OCI-LY1 (cell line): ENCODE results near the gene BCAP31.

ENCODE experiments used
- H2AFZ ChIP-seq: fragments of 200-600 bp; sonication (generic), shearing (Covaris generic); 2 replicates; pipeline ENCODE4 v1.6.0; 2014; ENCODE audit warnings: antibody characterized with exemption, mild to moderate bottlenecking, low read length
- H3F3A ChIP-seq: fragments of 200-600 bp; sonication (generic), shearing (Covaris generic); 2 replicates; pipeline ENCODE4 v1.6.0; 2014; ENCODE audit warnings: mild to moderate bottlenecking, antibody characterized with exemption, low read length, moderate library complexity; ENCODE audit not compliant: insufficient read depth
- H3K27ac ChIP-seq: fragments of 200-600 bp; sonication (generic); 2 replicates; pipeline ENCODE4 v1.5.1; 2014; ENCODE audit warnings: low read length, mixed run types, mild to moderate bottlenecking, low read depth; ENCODE audit not compliant: poor library complexity, severe bottlenecking
- H3K27me3 ChIP-seq: fragments of 200-600 bp; sonication (generic); 2 replicates; pipeline ENCODE4 v1.6.0; 2014; ENCODE audit warnings: antibody characterized with exemption, mild to moderate bottlenecking, low read length, moderate library complexity; ENCODE audit not compliant: insufficient read depth
- H3K36me3 ChIP-seq: fragments of 200-600 bp; sonication (generic); 2 replicates; pipeline ENCODE4 v1.6.1; 2014; ENCODE audit warnings: mild to moderate bottlenecking, antibody characterized with exemption, low read length, moderate library complexity, mixed read lengths; ENCODE audit not compliant: insufficient read depth
- H3K4me1 ChIP-seq: fragments of 200-600 bp; sonication (generic); 2 replicates; pipeline ENCODE4 v1.5.1; 2014; ENCODE audit warnings: mild to moderate bottlenecking, low read length, moderate library complexity; ENCODE audit not compliant: insufficient read depth, severe bottlenecking
- H3K4me2 ChIP-seq: fragments of 200-600 bp; sonication (generic), shearing (Covaris generic); 2 replicates; pipeline ENCODE4 v1.6.1; 2014; ENCODE audit warnings: low read length
- H3K4me3 ChIP-seq: fragments of 200-600 bp; sonication (generic); 2 replicates; pipeline ENCODE4 v1.5.1; 2014; ENCODE audit warnings: low read length, low read depth, mild to moderate bottlenecking, mixed read lengths; ENCODE audit not compliant: poor library complexity, severe bottlenecking
- H3K79me2 ChIP-seq: fragments of 200-600 bp; shearing (Covaris generic); 2 replicates; pipeline ENCODE4 v1.6.1; 2016; ENCODE audit warnings: mixed run types, low read length, mixed read lengths; ENCODE audit not compliant: insufficient read depth
- H3K9ac ChIP-seq: fragments of 200-600 bp; sonication (generic), shearing (Covaris generic); 2 replicates; pipeline ENCODE4 v1.6.1; 2014; ENCODE audit warnings: mild to moderate bottlenecking, low read length, mixed read lengths
- H3K9me2 ChIP-seq: fragments of 200-600 bp; sonication (generic), shearing (Covaris generic); 2 replicates; pipeline ENCODE4 v1.6.1; 2014; ENCODE audit warnings: low read depth, mild to moderate bottlenecking, low read length, mixed read lengths
- H3K9me3 ChIP-seq: fragments of 200-600 bp; shearing (Covaris generic); 2 replicates; pipeline ENCODE4 v1.6.1; 2014; ENCODE audit warnings: low read length, mixed read lengths
- H4K20me1 ChIP-seq: fragments of 200-600 bp; sonication (generic), shearing (Covaris generic); 2 replicates; pipeline ENCODE4 v1.6.0; 2016; ENCODE audit warnings: mild to moderate bottlenecking, low read length; ENCODE audit not compliant: insufficient read depth
- CTCF ChIP-seq: fragments of 200-600 bp; sonication (generic), shearing (Covaris generic); IDR thresholded peaks from 2 replicates; pipeline ENCODE4 v1.5.1; 2017; ENCODE audit warnings: mild to moderate bottlenecking, antibody characterized with exemption, low read length, moderate library complexity, mixed read lengths
- EZH2 ChIP-seq: fragments of 200-600 bp; sonication (generic), shearing (Covaris generic); IDR thresholded peaks from 2 replicates; pipeline ENCODE4 v1.8.0; 2017; ENCODE audit warnings: borderline replicate concordance, mixed run types, mild to moderate bottlenecking, antibody characterized with exemption, low read length, moderate library complexity, mixed read lengths

Gene BCAP31

GRCh38 chrX:153741446-153741845 lies 17.3 kb upstream of the BCAP31 start:
- Histone ChIP-seq H3K9ac (no peak overlapping the region), H3K27me3 (no peaks in the 10 kb centered on the region), H3K9me3 (no peaks in the 10 kb centered on the region), H3F3A (no peaks in the 10 kb centered on the region), H3K4me1 (no peaks in the 10 kb centered on the region), H3K36me3 (no peaks in the 10 kb centered on the region), H3K27ac (no peak overlapping the region), H3K79me2 (no peaks in the 10 kb centered on the region), H4K20me1 (no peaks in the 10 kb centered on the region), H3K4me3 (no peak overlapping the region), H3K4me2 (no peak overlapping the region), H2AFZ (no peak overlapping the region), H3K9me2 (no peaks in the 10 kb centered on the region)
- no peak for TF ChIP-seq EZH2
- TF ChIP-seq CTCF = no peak

- Histone ChIP-seq H3K9ac (no peak overlapping the region), H3K9me2 (no peaks in the 10 kb centered on the region), H4K20me1 (no peaks in the 10 kb centered on the region), H3K4me1 (no peaks in the 10 kb centered on the region), H3K4me2 (no peak overlapping the region), H3K27me3 (no peaks in the 10 kb centered on the region), H2AFZ (no peak overlapping the region), H3K9me3 (no peaks in the 10 kb centered on the region), H3K79me2 (no peaks in the 10 kb centered on the region), H3F3A (no peaks in the 10 kb centered on the region), H3K27ac (no peak overlapping the region), H3K4me3 (no peak overlapping the region), H3K36me3 (no peaks in the 10 kb centered on the region)
- TF ChIP-seq CTCF = no peak
- TF ChIP-seq EZH2 = no peak
Observed at GRCh38 chrX:153740631-153741222, 16.5 kb upstream of the BCAP31 start.

GRCh38 chrX:153739754-153740486 lies 15.7 kb upstream of the BCAP31 start:
- Histone ChIP-seq H3K9ac (no peak overlapping the region), H3F3A (no peaks in the 10 kb centered on the region), H3K36me3 (no peaks in the 10 kb centered on the region), H3K4me1 (no peaks in the 10 kb centered on the region), H3K4me2 (no peak overlapping the region), H2AFZ (no peak overlapping the region), H3K27me3 (no peaks in the 10 kb centered on the region), H3K9me2 (no peaks in the 10 kb centered on the region), H3K79me2 (no peaks in the 10 kb centered on the region), H3K9me3 (no peaks in the 10 kb centered on the region), H3K4me3 (no peak overlapping the region), H4K20me1 (no peaks in the 10 kb centered on the region), H3K27ac (no peak overlapping the region)
- TF ChIP-seq CTCF = no peak
- no peak for TF ChIP-seq EZH2
